ENCODE measurements around the gene ANKRD35. TPM values are rescaled to one million over a fixed set of nuclear protein-coding genes. Genes with fewer than 3 reads are reported as not detected.

The ANKRD35 gene
- total and polyA plus RNA-seq, 9 of the 15 experiments (the other 6 are each of a cell fraction or from before 2014, with no cell fraction given), result 0.07 to 0.14 (median 0.07) TPM; not detected in 5

- TF ChIP-seq, protein P1, sequence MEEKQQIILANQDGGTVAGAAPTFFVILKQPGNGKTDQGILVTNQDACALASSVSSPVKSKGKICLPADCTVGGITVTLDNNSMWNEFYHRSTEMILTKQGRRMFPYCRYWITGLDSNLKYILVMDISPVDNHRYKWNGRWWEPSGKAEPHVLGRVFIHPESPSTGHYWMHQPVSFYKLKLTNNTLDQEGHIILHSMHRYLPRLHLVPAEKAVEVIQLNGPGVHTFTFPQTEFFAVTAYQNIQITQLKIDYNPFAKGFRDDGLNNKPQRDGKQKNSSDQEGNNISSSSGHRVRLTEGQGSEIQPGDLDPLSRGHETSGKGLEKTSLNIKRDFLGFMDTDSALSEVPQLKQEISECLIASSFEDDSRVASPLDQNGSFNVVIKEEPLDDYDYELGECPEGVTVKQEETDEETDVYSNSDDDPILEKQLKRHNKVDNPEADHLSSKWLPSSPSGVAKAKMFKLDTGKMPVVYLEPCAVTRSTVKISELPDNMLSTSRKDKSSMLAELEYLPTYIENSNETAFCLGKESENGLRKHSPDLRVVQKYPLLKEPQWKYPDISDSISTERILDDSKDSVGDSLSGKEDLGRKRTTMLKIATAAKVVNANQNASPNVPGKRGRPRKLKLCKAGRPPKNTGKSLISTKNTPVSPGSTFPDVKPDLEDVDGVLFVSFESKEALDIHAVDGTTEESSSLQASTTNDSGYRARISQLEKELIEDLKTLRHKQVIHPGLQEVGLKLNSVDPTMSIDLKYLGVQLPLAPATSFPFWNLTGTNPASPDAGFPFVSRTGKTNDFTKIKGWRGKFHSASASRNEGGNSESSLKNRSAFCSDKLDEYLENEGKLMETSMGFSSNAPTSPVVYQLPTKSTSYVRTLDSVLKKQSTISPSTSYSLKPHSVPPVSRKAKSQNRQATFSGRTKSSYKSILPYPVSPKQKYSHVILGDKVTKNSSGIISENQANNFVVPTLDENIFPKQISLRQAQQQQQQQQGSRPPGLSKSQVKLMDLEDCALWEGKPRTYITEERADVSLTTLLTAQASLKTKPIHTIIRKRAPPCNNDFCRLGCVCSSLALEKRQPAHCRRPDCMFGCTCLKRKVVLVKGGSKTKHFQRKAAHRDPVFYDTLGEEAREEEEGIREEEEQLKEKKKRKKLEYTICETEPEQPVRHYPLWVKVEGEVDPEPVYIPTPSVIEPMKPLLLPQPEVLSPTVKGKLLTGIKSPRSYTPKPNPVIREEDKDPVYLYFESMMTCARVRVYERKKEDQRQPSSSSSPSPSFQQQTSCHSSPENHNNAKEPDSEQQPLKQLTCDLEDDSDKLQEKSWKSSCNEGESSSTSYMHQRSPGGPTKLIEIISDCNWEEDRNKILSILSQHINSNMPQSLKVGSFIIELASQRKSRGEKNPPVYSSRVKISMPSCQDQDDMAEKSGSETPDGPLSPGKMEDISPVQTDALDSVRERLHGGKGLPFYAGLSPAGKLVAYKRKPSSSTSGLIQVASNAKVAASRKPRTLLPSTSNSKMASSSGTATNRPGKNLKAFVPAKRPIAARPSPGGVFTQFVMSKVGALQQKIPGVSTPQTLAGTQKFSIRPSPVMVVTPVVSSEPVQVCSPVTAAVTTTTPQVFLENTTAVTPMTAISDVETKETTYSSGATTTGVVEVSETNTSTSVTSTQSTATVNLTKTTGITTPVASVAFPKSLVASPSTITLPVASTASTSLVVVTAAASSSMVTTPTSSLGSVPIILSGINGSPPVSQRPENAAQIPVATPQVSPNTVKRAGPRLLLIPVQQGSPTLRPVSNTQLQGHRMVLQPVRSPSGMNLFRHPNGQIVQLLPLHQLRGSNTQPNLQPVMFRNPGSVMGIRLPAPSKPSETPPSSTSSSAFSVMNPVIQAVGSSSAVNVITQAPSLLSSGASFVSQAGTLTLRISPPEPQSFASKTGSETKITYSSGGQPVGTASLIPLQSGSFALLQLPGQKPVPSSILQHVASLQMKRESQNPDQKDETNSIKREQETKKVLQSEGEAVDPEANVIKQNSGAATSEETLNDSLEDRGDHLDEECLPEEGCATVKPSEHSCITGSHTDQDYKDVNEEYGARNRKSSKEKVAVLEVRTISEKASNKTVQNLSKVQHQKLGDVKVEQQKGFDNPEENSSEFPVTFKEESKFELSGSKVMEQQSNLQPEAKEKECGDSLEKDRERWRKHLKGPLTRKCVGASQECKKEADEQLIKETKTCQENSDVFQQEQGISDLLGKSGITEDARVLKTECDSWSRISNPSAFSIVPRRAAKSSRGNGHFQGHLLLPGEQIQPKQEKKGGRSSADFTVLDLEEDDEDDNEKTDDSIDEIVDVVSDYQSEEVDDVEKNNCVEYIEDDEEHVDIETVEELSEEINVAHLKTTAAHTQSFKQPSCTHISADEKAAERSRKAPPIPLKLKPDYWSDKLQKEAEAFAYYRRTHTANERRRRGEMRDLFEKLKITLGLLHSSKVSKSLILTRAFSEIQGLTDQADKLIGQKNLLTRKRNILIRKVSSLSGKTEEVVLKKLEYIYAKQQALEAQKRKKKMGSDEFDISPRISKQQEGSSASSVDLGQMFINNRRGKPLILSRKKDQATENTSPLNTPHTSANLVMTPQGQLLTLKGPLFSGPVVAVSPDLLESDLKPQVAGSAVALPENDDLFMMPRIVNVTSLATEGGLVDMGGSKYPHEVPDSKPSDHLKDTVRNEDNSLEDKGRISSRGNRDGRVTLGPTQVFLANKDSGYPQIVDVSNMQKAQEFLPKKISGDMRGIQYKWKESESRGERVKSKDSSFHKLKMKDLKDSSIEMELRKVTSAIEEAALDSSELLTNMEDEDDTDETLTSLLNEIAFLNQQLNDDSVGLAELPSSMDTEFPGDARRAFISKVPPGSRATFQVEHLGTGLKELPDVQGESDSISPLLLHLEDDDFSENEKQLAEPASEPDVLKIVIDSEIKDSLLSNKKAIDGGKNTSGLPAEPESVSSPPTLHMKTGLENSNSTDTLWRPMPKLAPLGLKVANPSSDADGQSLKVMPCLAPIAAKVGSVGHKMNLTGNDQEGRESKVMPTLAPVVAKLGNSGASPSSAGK (IDR thresholded peaks at IDR 0.05), result peak; percentile 90
- TF ChIP-seq GTF2F1 (IDR thresholded peaks at IDR 0.05; ENCODE audit: low read depth, low read length) (peak; percentile 53; the same call in 1 of the 2 replicates), SAP30 (IDR thresholded peaks at IDR 0.05; ENCODE audit: borderline replicate concordance, insufficient read depth, low read depth, low read length, poor library complexity, severe bottlenecking) (no peak), CREM (IDR thresholded peaks at IDR 0.05; ENCODE audit: low read depth) (peak; percentile 94), TAF9B (IDR thresholded peaks at IDR 0.05; ENCODE audit: partially characterized antibody) (peak; percentile 90), ARID1B (IDR thresholded peaks at IDR 0.05) (peak; percentile 67), MYC (IDR thresholded peaks at IDR 0.05; ENCODE audit: low read depth, low read length) (peak; percentile 81), MYC (CRISPR knock-in tag; IDR thresholded peaks at IDR 0.05; ENCODE audit: borderline replicate concordance, low read depth) (peak; percentile 60; the same call in 1 of the 2 replicates), KLF13 (tag; IDR thresholded peaks at IDR 0.05; ENCODE audit: borderline replicate concordance, low read depth) (peak; percentile 93), OTX1 (CRISPR knock-in tag; IDR thresholded peaks at IDR 0.05) (peak; percentile 75; the same call in 1 of the 2 replicates), PHB (CRISPR knock-in tag; IDR thresholded peaks at IDR 0.05) (0 out of 2 replicates have a peak, but pooled peaks have one; percentile 43), CHD1 (IDR thresholded peaks at IDR 0.05; ENCODE audit: low read length) (peak; percentile 87), FOXK2 (conservative IDR thresholded peaks at IDR 0.05 in 1 of 2, IDR thresholded peaks at IDR 0.05 in 1 of 2; ENCODE audit: low read depth in 2 of 2) (peak; percentile 88 to 94), CHD2 (IDR thresholded peaks at IDR 0.05; ENCODE audit: low read depth, low read length) (peak; percentile 80)
- TF ChIP-seq, protein P2, sequence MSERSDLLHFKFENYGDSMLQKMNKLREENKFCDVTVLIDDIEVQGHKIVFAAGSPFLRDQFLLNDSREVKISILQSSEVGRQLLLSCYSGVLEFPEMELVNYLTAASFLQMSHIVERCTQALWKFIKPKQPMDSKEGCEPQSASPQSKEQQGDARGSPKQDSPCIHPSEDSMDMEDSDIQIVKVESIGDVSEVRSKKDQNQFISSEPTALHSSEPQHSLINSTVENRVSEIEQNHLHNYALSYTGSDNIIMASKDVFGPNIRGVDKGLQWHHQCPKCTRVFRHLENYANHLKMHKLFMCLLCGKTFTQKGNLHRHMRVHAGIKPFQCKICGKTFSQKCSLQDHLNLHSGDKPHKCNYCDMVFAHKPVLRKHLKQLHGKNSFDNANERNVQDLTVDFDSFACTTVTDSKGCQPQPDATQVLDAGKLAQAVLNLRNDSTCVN (CRISPR knock-in tag; IDR thresholded peaks at IDR 0.05), result peak; percentile 54
Observed at GRCh38 chr1:145927063-145927886, 41.6 kb upstream of the ANKRD35 start, which contains the start of gene RBM8A (continued).
